ENCODE data around the gene BAZ1B. TPM values are rescaled to one million over a fixed set of nuclear protein-coding genes. Genes with fewer than 3 reads are reported as not detected.
"Not testable (repeated sequence)": the region's sequence is repeated elsewhere in the genome, so short reads cannot be mapped to it uniquely, and the experiment has no call there.

BAZ1B gene
- total RNA-seq, 4 donors from 2014 or later = 55.3 to 72.2 (median 66.2) TPM

DNA sequence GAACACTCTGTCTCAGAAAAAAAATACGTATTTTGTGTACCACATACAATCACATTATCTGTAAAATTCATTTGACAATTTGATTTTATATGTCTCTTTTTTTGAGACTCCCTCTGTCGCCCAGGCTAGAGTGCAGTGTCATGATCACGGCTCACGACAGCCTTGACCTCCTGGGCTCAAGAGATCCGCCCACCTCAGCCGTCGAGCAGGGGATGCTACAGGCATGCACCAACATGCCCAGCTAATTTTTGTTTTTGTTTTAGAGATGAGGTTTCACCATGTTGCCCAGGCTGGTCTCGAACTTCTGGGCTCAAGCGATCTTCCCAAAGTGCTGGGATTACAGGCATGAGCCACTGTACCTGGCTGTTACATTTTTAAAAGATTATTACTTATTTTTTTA is 11.6 kb upstream of the BAZ1B start:
- Histone ChIP-seq H3K9me3 (no peaks in the 10 kb centered on the region), H3K27me3 (no peaks in the 10 kb centered on the region), H3K4me3 (no peak overlapping the region), H3K4me1 (no peaks in the 10 kb centered on the region), H3K36me3 (peaks cover 39 to 63% (median 43%) of the 10 kb centered on the region in 4 donors), H3K27ac (replicated peaks in 1 of 4) (no peak overlapping the region)
- intact Hi-C loops (cut with DNase I) = no loop called here
- TF ChIP-seq POLR2A (IDR thresholded peaks at IDR 0.05; ENCODE audit: low read depth) (no peak), CTCF (IDR thresholded peaks at IDR 0.05) (no peak), POLR2AphosphoS5 (IDR thresholded peaks at IDR 0.05) (no peak), EP300 (IDR thresholded peaks at IDR 0.05) (no peak)
- 87% methylated on average over 9 of the region's 9 CpGs for WGBS
- DNase-seq (ENCODE audit: extremely low spot score) = no peak

- Histone ChIP-seq H3K4me1 (no peaks in the 10 kb centered on the region), H3K27ac (replicated peaks in 1 of 4) (no peak overlapping the region), H3K36me3 (peaks cover 24 to 48% (median 28%) of the 10 kb centered on the region in 4 donors), H3K9me3 (no peaks in the 10 kb centered on the region), H3K27me3 (no peaks in the 10 kb centered on the region), H3K4me3 (no peak overlapping the region)
- TF ChIP-seq POLR2AphosphoS5 (IDR thresholded peaks at IDR 0.05) = no peak
- TF ChIP-seq POLR2A (IDR thresholded peaks at IDR 0.05; ENCODE audit: low read depth) = no peak
- no peak for TF ChIP-seq EP300 (IDR thresholded peaks at IDR 0.05)
- no peak for TF ChIP-seq CTCF (IDR thresholded peaks at IDR 0.05)
- WGBS = 95% methylated on average over 6 of the region's 6 CpGs
- no peak for DNase-seq (ENCODE audit: extremely low spot score)
- intact Hi-C loops (cut with DNase I) = no loop called here
Measured at GRCh38 chr7:73532224-73532623, 10.1 kb upstream of the BAZ1B start.

- Histone ChIP-seq H3K4me3 (no peak overlapping the region), H3K27me3 (no peaks in the 10 kb centered on the region), H3K27ac (replicated peaks in 1 of 4) (no peak overlapping the region), H3K9me3 (no peaks in the 10 kb centered on the region), H3K4me1 (no peaks in the 10 kb centered on the region), H3K36me3 (peaks cover 10 to 33% (median 13%) of the 10 kb centered on the region in 4 donors)
- TF ChIP-seq POLR2AphosphoS5 (IDR thresholded peaks at IDR 0.05) = no peak
- TF ChIP-seq EP300 (IDR thresholded peaks at IDR 0.05) = no peak
- no peak for TF ChIP-seq POLR2A (IDR thresholded peaks at IDR 0.05; ENCODE audit: low read depth)
- no peak for TF ChIP-seq CTCF (IDR thresholded peaks at IDR 0.05)
- DNase-seq (ENCODE audit: extremely low spot score) = no peak
- intact Hi-C loops (cut with DNase I) = no loop called here
- WGBS = 97% methylated on average over 3 of the region's 3 CpGs
Measured at GRCh38 chr7:73530800-73531199, 8.7 kb upstream of the BAZ1B start.

GRCh38 chr7:73526896-73527821 is 5.1 kb upstream of the BAZ1B start:
- WGBS = 75% methylated on average over 8 of the region's 8 CpGs
- H3K27me3 ChIP-seq = no peaks in the 10 kb centered on the region
- intact Hi-C loops (cut with DNase I) = no loop called here
- H3K4me1 ChIP-seq = peaks cover 4 to 9% (median 8%) of the 10 kb centered on the region in 4 donors
- TF ChIP-seq EP300 (IDR thresholded peaks at IDR 0.05) (no peak), CTCF (IDR thresholded peaks at IDR 0.05) (no peak), POLR2AphosphoS5 (IDR thresholded peaks at IDR 0.05) (no peak), POLR2A (IDR thresholded peaks at IDR 0.05; ENCODE audit: low read depth) (no peak)
- no peaks in the 10 kb centered on the region for H3K9me3 ChIP-seq
- H3K4me3 ChIP-seq = no peak overlapping the region
- H3K36me3 ChIP-seq = no peaks in the 10 kb centered on the region
- H3K27ac ChIP-seq (replicated peaks in 1 of 4) = no peak overlapping the region
- DNase-seq (ENCODE audit: extremely low spot score) = no peak

GRCh38 chr7:73526158-73526494 is 4.0 kb upstream of the BAZ1B start:
- intact Hi-C loops (cut with DNase I); H3K27ac ChIP-seq (replicated peaks in 1 of 4): not testable (repeated sequence)

More at GRCh38 chr7:73526158-73526494, 4.0 kb upstream of the BAZ1B start:
- H3K4me1 ChIP-seq = peaks cover 4 to 10% (median 8%) of the 10 kb centered on the region in 4 donors
- H3K27me3 ChIP-seq; H3K9me3 ChIP-seq; H3K36me3 ChIP-seq; H3K4me3 ChIP-seq; DNase-seq (ENCODE audit: extremely low spot score): not testable (repeated sequence)
- WGBS = 81% methylated on average over 1 of the region's 1 CpG

All from esophagus muscularis mucosa (tissue), 4 donors.